T-helper 1 cell treated with Interleukin-12 subunit alpha and Interleukin-12 subunit beta and Interleukin-4 antibody, amounts not matched to agents 30 ng/mL and 1 ng/mL, for 36 hours (primary cell): ENCODE results near the gene BIN1. TPM values are rescaled to one million over a fixed set of nuclear protein-coding genes. Genes with fewer than 3 reads are reported as not detected.

Experiments used
- intact Hi-C: fragments of 100-400 bp; cut with micrococcal nuclease; formaldehyde crosslinking; loops from one replicate; pipeline ENCODE4 v1.15.1; 2024
- total RNA-seq: library from RNA; stranded (reverse); gene quantifications from 2 replicates; pipeline ENCODE4 v1.2.3, GENCODE V29; 2022

BIN1 gene
- total RNA-seq, 1 donor from 2014 or later = 107 TPM

- intact Hi-C loops = no loop called here
These were observed 71.9 kb downstream of the BIN1 start for GRCh38 chr2:127034883-127035611.

GRCh38 chr2:127034051-127034450 is 72.9 kb downstream of the BIN1 start:
- intact Hi-C loops = no loop called here

- intact Hi-C loops = no loop called here
These were observed 74.3 kb downstream of the BIN1 start for GRCh38 chr2:127032621-127033020.

- intact Hi-C loops = loop anchor here (10.0 kb wide), 1 partner anchor 995 kb away; the partner anchor contains the start of gene SAP130
These were observed 77.5 kb downstream of the BIN1 start for GRCh38 chr2:127029350-127030051.

- intact Hi-C loops = loop anchor here (10.0 kb wide), 1 partner anchor 996 kb away; the partner anchor contains the start of gene SAP130
These were observed 78.2 kb downstream of the BIN1 start for GRCh38 chr2:127028745-127029144.

GRCh38 chr2:127027715-127028114 is 79.2 kb downstream of the BIN1 start:
- intact Hi-C loops = loop anchor here (10.0 kb wide), 1 partner anchor 997 kb away; the partner anchor contains the start of gene SAP130

GRCh38 chr2:127025359-127026166 is 81.4 kb downstream of the BIN1 start:
- intact Hi-C loops = loop anchor here (1.0 to 10.0 kb wide), 3 partner anchors 25 to 999 kb away; partner anchors contain the start of gene SAP130

- intact Hi-C loops = loop anchor here (1.0 to 10.0 kb wide), 3 partner anchors 25 to 1000 kb away; partner anchors contain the start of gene SAP130
These were observed 82.1 kb downstream of the BIN1 start for GRCh38 chr2:127024769-127025358.

GRCh38 chr2:127023504-127023903 is 83.5 kb downstream of the BIN1 start:
- intact Hi-C loops = loop anchor here (10.0 kb wide), 1 partner anchor 1001 kb away; the partner anchor contains the start of gene SAP130

- intact Hi-C loops = loop anchor here (10.0 kb wide), 1 partner anchor 1002 kb away; the partner anchor contains the start of gene SAP130
These were observed 84.1 kb downstream of the BIN1 start for GRCh38 chr2:127022817-127023216.

GRCh38 chr2:127020536-127020935 is 86.4 kb downstream of the BIN1 start:
- intact Hi-C loops = loop anchor here (10.0 kb wide), 1 partner anchor 1004 kb away; the partner anchor contains the start of gene SAP130

- intact Hi-C loops = no loop called here
These were observed 89.4 kb downstream of the BIN1 start for GRCh38 chr2:127017548-127017947.

GRCh38 chr2:127016329-127016728 is 90.6 kb downstream of the BIN1 start:
- intact Hi-C loops = no loop called here

- intact Hi-C loops = no loop called here
These were observed 91.6 kb downstream of the BIN1 start for GRCh38 chr2:127015106-127015910.

GRCh38 chr2:127014630-127015029 is 92.3 kb downstream of the BIN1 start:
- intact Hi-C loops = no loop called here

- intact Hi-C loops = no loop called here
These were observed 92.7 kb downstream of the BIN1 start for GRCh38 chr2:127014224-127014623.

GRCh38 chr2:127012868-127013267 is 94.1 kb downstream of the BIN1 start:
- intact Hi-C loops = no loop called here

- intact Hi-C loops = no loop called here
These were observed 94.7 kb downstream of the BIN1 start for GRCh38 chr2:127012215-127012614.

GRCh38 chr2:127011796-127012195 is 95.2 kb downstream of the BIN1 start:
- intact Hi-C loops = no loop called here

- intact Hi-C loops = no loop called here
These were observed 95.7 kb downstream of the BIN1 start for GRCh38 chr2:127011231-127011661.
